ENCODE measurements around the gene CALHM2. TPM values are rescaled to one million over a fixed set of nuclear protein-coding genes. Genes with fewer than 3 reads are reported as not detected.

CALHM2 gene
- total RNA-seq, 1 donor from 2014 or later: 11.3 TPM

DNA sequence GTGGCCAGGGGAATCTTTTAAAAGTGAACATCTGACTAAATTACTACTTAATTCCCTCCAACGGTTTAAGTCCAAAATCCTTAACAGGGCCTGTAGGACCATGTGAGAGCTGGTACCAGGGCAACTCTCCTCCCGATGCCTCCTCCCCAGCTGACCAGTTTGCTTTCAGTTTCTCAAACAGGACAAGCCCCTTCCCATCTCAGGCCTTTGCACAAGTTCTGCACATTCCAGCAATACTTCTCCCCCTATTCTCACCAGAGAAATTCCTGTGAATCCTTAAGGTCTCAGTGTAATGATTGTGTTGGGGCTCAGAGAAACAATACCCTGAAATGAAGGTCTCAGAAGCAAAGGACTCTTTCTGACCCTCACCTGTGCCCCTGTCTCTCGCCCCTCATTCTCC, 14.6 kb upstream of the CALHM2 start:
- TF ChIP-seq CTCF (IDR thresholded peaks at IDR 0.05; ENCODE audit: borderline replicate concordance): no peak
- H3K9me3 ChIP-seq (replicated peaks): no peaks in the 10 kb centered on the region
- no peak for DNase-seq
- no peaks in the 10 kb centered on the region for H3K27me3 ChIP-seq (ENCODE audit: low read depth)
- intact Hi-C loops (cut with micrococcal nuclease): no loop called here
- H3K4me1 ChIP-seq: no peaks in the 10 kb centered on the region
- H3K27ac ChIP-seq (replicated peaks): no peak overlapping the region
- H3K36me3 ChIP-seq: no peaks in the 10 kb centered on the region
- no peak overlapping the region for H3K4me3 ChIP-seq

DNA sequence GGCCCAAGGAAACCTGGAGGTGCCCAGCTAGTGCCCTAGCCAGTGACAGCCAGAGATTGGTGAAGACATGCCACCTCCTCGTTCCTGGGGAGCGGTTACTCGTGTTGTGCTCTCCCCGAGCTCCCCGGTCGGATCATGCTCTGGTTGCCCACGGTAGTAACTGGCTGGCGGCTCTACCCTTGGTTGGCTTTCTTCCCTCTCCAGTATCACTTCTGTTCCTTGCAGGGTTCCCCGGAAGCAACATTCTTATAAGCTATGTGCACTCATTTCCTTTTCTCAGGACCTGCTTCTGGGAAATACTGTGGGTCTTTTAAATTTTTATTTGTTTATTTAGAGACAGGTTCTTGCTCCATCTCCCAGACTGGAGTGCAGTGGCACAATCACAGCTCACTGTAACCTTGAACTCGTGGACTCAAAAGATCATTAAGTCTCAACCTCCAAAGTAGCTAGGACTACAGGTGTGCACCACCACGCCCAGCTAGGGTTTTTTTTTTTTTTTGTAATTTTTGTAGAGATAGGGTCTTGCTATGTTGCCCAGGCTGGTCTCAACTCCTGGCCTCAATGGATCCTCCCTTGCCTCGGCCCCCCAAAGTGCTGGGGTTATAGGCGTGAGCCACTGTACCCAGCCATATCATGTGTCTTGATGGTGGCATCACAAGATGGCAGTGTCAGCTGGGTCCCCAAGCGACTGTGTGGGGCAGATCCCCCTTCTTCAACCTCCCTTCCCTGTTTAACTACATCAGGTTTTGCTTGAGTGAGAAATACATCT, 13.4 kb upstream of the CALHM2 start:
- Histone ChIP-seq H3K4me1 (no peaks in the 10 kb centered on the region), H3K36me3 (no peaks in the 10 kb centered on the region), H3K4me3 (no peak overlapping the region), H3K9me3 (replicated peaks) (no peaks in the 10 kb centered on the region), H3K27ac (replicated peaks) (no peak overlapping the region), H3K27me3 (ENCODE audit: low read depth) (no peaks in the 10 kb centered on the region)
- TF ChIP-seq CTCF (IDR thresholded peaks at IDR 0.05; ENCODE audit: borderline replicate concordance): no peak
- intact Hi-C loops (cut with micrococcal nuclease): no loop called here
- DNase-seq: no peak

DNA sequence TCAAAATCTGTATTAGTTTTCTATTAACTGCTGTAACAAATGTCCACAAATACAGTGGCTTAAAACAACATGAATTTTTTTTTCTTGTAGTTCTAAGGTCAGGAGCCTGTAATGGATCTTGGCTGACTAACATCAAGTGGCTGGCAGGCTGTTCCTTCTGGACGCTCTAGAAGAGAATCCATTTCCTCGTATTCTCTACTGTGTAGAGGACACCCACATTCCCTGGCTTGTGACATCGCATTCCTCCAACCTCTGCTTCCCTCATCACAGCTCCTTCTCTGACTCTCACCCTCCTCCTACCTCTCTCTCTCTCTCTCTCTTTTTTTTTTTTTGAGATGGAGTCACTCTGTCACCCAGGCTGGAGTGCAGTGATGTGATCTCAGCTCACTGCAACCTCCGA, 11.3 kb upstream of the CALHM2 start:
- Histone ChIP-seq H3K27ac (replicated peaks) (no peak overlapping the region), H3K4me1 (no peaks in the 10 kb centered on the region), H3K4me3 (no peak overlapping the region), H3K27me3 (ENCODE audit: low read depth) (no peaks in the 10 kb centered on the region), H3K9me3 (replicated peaks) (no peaks in the 10 kb centered on the region), H3K36me3 (no peaks in the 10 kb centered on the region)
- intact Hi-C loops (cut with micrococcal nuclease): no loop called here
- TF ChIP-seq CTCF (IDR thresholded peaks at IDR 0.05; ENCODE audit: borderline replicate concordance): no peak
- no peak for DNase-seq

DNA sequence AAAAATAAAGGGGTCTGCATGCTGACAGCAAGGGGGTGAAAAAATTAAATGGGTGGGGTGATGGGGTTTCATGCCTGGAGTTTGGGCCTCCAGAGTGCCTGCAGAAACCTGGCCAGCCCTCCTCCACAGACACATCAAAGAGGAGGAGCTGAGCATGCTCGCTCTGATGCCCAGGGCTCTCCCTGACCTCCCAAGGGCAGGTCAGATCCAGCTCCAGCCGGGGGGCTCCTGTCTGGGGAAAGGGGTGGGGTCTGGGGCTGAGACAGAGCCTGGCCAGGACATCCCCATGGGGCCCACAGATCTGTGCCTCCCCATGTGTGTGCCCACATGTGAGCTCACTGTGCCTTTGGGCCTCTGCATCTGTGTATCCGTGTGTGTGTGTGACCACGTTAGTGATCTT, 7.4 kb upstream of the CALHM2 start:
- H3K4me1 ChIP-seq: no peaks in the 10 kb centered on the region
- intact Hi-C loops (cut with micrococcal nuclease): no loop called here
- H3K9me3 ChIP-seq (replicated peaks): no peaks in the 10 kb centered on the region
- no peak for DNase-seq
- no peaks in the 10 kb centered on the region for H3K27me3 ChIP-seq (ENCODE audit: low read depth)
- TF ChIP-seq CTCF (IDR thresholded peaks at IDR 0.05; ENCODE audit: borderline replicate concordance): no peak
- no peak overlapping the region for H3K27ac ChIP-seq (replicated peaks)
- H3K36me3 ChIP-seq: no peaks in the 10 kb centered on the region
- H3K4me3 ChIP-seq: no peak overlapping the region

- Histone ChIP-seq H3K36me3 (no peaks in the 10 kb centered on the region), H3K4me3 (no peak within 1 kb of the TSS), H3K4me1 (no peaks in the 10 kb centered on the region), H3K27ac (replicated peaks) (no peak within 1 kb of the TSS), H3K9me3 (replicated peaks) (no peaks in the 10 kb centered on the region), H3K27me3 (ENCODE audit: low read depth) (no peaks in the 10 kb centered on the region)
- TF ChIP-seq CTCF (IDR thresholded peaks at IDR 0.05; ENCODE audit: borderline replicate concordance): no peak
- intact Hi-C loops (cut with micrococcal nuclease): no loop called here
- DNase-seq: no peak
Measured at GRCh38 chr10:103458720-103459119, 6.5 kb upstream of the CALHM2 start, which contains the start of gene CALHM1. Gene CALHM1, minus strand, starts transcription at chr10:103458900. Its CDS starts 149 bp downstream, at chr10:103458751.
